HG03460 (cell line): ENCODE results near the gene PPM1N.

Experiments
- ATAC-seq: cut with Tn5 transposase; IDR thresholded peaks from one replicate; pipeline ENCODE4 v1.9.1; 2021; ENCODE audit not compliant: unreplicated experiment

PPM1N gene

GRCh38 chr19:45488708-45489107, 9.5 kb upstream of the PPM1N start:
- no peak for ATAC-seq

- ATAC-seq: no peak
These were observed 8.9 kb upstream of the PPM1N start for GRCh38 chr19:45489216-45489855.

GRCh38 chr19:45492137-45492626, 6.1 kb upstream of the PPM1N start:
- ATAC-seq: no peak

GRCh38 chr19:45492627-45493470, 5.4 kb upstream of the PPM1N start:
- no peak for ATAC-seq

- ATAC-seq: no peak
These were observed 3.9 kb upstream of the PPM1N start for GRCh38 chr19:45494261-45494916.

- no peak for ATAC-seq
These were observed 3.1 kb upstream of the PPM1N start for GRCh38 chr19:45495178-45495577.

GRCh38 chr19:45496349-45496953, 1.8 kb upstream of the PPM1N start:
- ATAC-seq: peak; percentile 21

GRCh38 chr19:45497791-45498190, 452 bp upstream of the PPM1N start:
- ATAC-seq: no peak

GRCh38 chr19:45499196-45500180, 1.2 kb downstream of the PPM1N start:
- no peak for ATAC-seq

GRCh38 chr19:45500918-45501729, 2.9 kb downstream of the PPM1N start:
- ATAC-seq: no peak

GRCh38 chr19:45501730-45502014, 3.4 kb downstream of the PPM1N start:
- no peak for ATAC-seq

- no peak for ATAC-seq
These were observed 3.9 kb downstream of the PPM1N start for GRCh38 chr19:45502111-45502510.

- no peak for ATAC-seq
These were observed 5.7 kb downstream of the PPM1N start for GRCh38 chr19:45503909-45504308.

- no peak for ATAC-seq
These were observed 7.1 kb downstream of the PPM1N start for GRCh38 chr19:45505151-45505995.

GRCh38 chr19:45505996-45506245, 7.7 kb downstream of the PPM1N start:
- ATAC-seq: no peak

- ATAC-seq: peak; percentile 53
These were observed 8.2 kb downstream of the PPM1N start for GRCh38 chr19:45506246-45506988.

- ATAC-seq: peak; percentile 40
These were observed 9.0 kb downstream of the PPM1N start, which contains the start of gene VASP for GRCh38 chr19:45506989-45507871. TSS of gene VASP (plus strand) at chr19:45507479. CDS start at chr19:45507772, 293 bp downstream.
